Measurements from ENCODE around the gene ZNF280A. TPM values are rescaled to one million over a fixed set of nuclear protein-coding genes. Genes with fewer than 3 reads are reported as not detected.

ZNF280A gene
- total RNA-seq, 1 experiment from 2014 or later: 0.81 TPM

- ATAC-seq: no peak
- BruUV-seq (replicated peaks): no TSS peak
Measured at GRCh38 chr22:22523494-22523893, 3.4 kb upstream of the ZNF280A start.

More at GRCh38 chr22:22523494-22523893, 3.4 kb upstream of the ZNF280A start:
- no peaks in the 10 kb centered on the region for H3K27me3 ChIP-seq (ENCODE audit: insufficient read depth, low read length)
- H3K9ac ChIP-seq (ENCODE audit: low read length): no peak overlapping the region
- CTCF ChIA-PET: no interaction called here
- no peak overlapping the region for H2AFZ ChIP-seq (ENCODE audit: low read depth, low read length, poor library complexity, severe bottlenecking)
- H3K4me2 ChIP-seq (ENCODE audit: low read length): no peak overlapping the region
- intact Hi-C loops (cut with micrococcal nuclease): no loop called here
- POLR2A ChIA-PET: no interaction called here
- H4K20me1 ChIP-seq (ENCODE audit: insufficient read depth): no peaks in the 10 kb centered on the region
- no peaks in the 10 kb centered on the region for H3K9me3 ChIP-seq (ENCODE audit: control insufficient read depth in 1 of 2, insufficient read depth in 1 of 2, low read depth in 1 of 2, low read length in 2 of 2)
- TF ChIP-seq FOSL1 (IDR thresholded peaks at IDR 0.05; ENCODE audit: low read depth) (no peak), EGR1 (IDR thresholded peaks at IDR 0.05; ENCODE audit: low read depth) (no peak), EZH2 (IDR thresholded peaks at IDR 0.05) (no peak), ZNF274 (IDR thresholded peaks at IDR 0.05; ENCODE audit: low read depth, low read length) (no peak), YY1 (IDR thresholded peaks at IDR 0.05; ENCODE audit: extremely low read depth, insufficient replicate concordance, low read depth, low read length) (no peak), POLR2AphosphoS5 (IDR thresholded peaks at IDR 0.05; ENCODE audit: low read depth, low read length) (no peak), EZH2phosphoT487 (IDR thresholded peaks at IDR 0.05; ENCODE audit: borderline replicate concordance) (no peak), POLR2A (IDR thresholded peaks at IDR 0.05; ENCODE audit: borderline replicate concordance, extremely low read depth, insufficient read depth, insufficient read length) (no peak), ELF1 (IDR thresholded peaks at IDR 0.05; ENCODE audit: borderline replicate concordance, low read depth) (no peak), JUND (IDR thresholded peaks at IDR 0.05) (no peak), SP1 (IDR thresholded peaks at IDR 0.05; ENCODE audit: low read depth) (no peak), CBX3 (IDR thresholded peaks at IDR 0.05; ENCODE audit: low read depth) (no peak), RAD21 (IDR thresholded peaks at IDR 0.05; ENCODE audit: low read depth) (no peak), MAX (IDR thresholded peaks at IDR 0.05) (no peak), SIN3A (IDR thresholded peaks at IDR 0.05; ENCODE audit: low read depth) (no peak)
- TF ChIP-seq, protein P1, sequence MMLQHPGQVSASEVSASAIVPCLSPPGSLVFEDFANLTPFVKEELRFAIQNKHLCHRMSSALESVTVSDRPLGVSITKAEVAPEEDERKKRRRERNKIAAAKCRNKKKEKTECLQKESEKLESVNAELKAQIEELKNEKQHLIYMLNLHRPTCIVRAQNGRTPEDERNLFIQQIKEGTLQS (IDR thresholded peaks at IDR 0.05): no peak
- TF ChIP-seq, protein P2, sequence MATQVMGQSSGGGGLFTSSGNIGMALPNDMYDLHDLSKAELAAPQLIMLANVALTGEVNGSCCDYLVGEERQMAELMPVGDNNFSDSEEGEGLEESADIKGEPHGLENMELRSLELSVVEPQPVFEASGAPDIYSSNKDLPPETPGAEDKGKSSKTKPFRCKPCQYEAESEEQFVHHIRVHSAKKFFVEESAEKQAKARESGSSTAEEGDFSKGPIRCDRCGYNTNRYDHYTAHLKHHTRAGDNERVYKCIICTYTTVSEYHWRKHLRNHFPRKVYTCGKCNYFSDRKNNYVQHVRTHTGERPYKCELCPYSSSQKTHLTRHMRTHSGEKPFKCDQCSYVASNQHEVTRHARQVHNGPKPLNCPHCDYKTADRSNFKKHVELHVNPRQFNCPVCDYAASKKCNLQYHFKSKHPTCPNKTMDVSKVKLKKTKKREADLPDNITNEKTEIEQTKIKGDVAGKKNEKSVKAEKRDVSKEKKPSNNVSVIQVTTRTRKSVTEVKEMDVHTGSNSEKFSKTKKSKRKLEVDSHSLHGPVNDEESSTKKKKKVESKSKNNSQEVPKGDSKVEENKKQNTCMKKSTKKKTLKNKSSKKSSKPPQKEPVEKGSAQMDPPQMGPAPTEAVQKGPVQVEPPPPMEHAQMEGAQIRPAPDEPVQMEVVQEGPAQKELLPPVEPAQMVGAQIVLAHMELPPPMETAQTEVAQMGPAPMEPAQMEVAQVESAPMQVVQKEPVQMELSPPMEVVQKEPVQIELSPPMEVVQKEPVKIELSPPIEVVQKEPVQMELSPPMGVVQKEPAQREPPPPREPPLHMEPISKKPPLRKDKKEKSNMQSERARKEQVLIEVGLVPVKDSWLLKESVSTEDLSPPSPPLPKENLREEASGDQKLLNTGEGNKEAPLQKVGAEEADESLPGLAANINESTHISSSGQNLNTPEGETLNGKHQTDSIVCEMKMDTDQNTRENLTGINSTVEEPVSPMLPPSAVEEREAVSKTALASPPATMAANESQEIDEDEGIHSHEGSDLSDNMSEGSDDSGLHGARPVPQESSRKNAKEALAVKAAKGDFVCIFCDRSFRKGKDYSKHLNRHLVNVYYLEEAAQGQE (IDR thresholded peaks at IDR 0.05; ENCODE audit: low read depth): no peak
- TF ChIP-seq, protein P3, sequence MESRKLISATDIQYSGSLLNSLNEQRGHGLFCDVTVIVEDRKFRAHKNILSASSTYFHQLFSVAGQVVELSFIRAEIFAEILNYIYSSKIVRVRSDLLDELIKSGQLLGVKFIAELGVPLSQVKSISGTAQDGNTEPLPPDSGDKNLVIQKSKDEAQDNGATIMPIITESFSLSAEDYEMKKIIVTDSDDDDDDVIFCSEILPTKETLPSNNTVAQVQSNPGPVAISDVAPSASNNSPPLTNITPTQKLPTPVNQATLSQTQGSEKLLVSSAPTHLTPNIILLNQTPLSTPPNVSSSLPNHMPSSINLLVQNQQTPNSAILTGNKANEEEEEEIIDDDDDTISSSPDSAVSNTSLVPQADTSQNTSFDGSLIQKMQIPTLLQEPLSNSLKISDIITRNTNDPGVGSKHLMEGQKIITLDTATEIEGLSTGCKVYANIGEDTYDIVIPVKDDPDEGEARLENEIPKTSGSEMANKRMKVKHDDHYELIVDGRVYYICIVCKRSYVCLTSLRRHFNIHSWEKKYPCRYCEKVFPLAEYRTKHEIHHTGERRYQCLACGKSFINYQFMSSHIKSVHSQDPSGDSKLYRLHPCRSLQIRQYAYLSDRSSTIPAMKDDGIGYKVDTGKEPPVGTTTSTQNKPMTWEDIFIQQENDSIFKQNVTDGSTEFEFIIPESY (IDR thresholded peaks at IDR 0.05; ENCODE audit: extremely low read depth, insufficient replicate concordance, low read length): no peak
- H3K36me3 ChIP-seq (ENCODE audit: control insufficient read depth in 1 of 2, insufficient read depth in 2 of 2, low read length in 2 of 2): no peaks in the 10 kb centered on the region
- DNase-seq (ENCODE audit: low read depth, low spot score): no peak
- H3K79me2 ChIP-seq (ENCODE audit: insufficient read depth, low read length): no peaks in the 10 kb centered on the region
- RAD21 ChIA-PET (ENCODE audit: low non-redundant PET in 1 of 2, low total read pairs in 2 of 2, uncharacterized antibody in 2 of 2, unreplicated experiment in 2 of 2): no interaction called here
- H3K4me3 ChIP-seq (replicated peaks in 1 of 2; ENCODE audit: low read depth in 1 of 2, low read length in 2 of 2): no peak overlapping the region
- H3K27ac ChIP-seq (ENCODE audit: low read depth, low read length): no peak overlapping the region
- peaks cover 0 to 16% of the 10 kb centered on the region in 2 experiments; a peak in 2 of 4 replicates for H3K4me1 ChIP-seq (ENCODE audit: control insufficient read depth in 1 of 2, insufficient read depth in 2 of 2, low read length in 2 of 2)
- no peaks in the 10 kb centered on the region for H3K9me2 ChIP-seq (ENCODE audit: insufficient read depth)
